T follicular helper cell (primary cell): ENCODE results near the gene CLDN19.

ENCODE experiments used
- DNase-seq: peaks from one replicate; pipeline ENCODE4 v3.0.0-alpha.2; 2020; ENCODE audit warnings: low read depth
- total RNA-seq, 2 experiments: gene quantifications; one replicate each; lab custom pipeline; 2026; lab: John Stamatoyannopoulos, UW

Gene CLDN19, protein sequence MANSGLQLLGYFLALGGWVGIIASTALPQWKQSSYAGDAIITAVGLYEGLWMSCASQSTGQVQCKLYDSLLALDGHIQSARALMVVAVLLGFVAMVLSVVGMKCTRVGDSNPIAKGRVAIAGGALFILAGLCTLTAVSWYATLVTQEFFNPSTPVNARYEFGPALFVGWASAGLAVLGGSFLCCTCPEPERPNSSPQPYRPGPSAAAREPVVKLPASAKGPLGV
- 0 reads per million in 2 experiments for total RNA-seq

DNA sequence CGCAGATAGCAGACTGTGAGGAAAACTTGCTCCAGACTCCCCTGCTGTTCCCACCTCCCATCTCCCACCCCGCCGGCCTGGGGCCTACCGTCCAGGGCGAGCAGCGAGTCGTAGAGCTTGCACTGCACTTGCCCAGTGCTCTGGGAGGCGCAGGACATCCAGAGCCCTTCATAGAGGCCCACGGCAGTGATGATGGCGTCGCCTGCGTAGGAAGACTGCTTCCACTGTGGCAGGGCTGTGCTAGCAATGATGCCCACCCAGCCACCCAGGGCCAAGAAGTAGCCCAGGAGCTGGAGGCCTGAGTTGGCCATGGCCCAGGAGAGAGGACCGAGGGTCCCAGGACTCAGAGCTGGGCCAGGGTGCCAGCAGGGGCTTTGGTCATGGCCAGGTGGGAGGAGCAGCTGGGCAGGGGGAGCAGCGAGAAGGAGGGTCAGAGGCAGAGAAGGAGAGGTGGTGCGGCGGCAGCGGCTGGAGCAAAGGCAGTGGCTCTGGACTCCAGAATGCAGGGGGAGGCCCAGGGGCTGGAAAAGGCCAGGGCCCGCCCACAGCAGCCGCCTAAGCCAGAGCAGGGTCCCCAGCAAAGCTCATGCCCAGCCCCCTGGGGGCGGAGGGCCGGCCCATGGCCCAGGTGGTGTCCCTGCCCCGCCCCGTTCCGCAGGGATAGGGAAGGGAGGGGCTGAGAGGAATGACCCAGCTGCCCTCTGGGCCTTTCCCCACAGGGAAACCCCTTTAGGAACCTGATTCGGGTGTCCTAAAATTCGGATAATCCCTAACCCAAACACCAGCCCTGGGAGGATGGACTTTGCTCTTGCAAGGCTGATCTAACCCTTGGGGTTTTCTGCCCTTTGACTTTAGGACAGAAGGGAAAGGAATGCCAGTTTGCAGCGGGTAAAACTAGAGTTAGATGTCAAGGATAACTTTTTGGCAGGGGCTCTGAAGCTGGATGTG, at the start of gene CLDN19:
Gene CLDN19 (minus strand): TSS at position 484 of the 948 bp plus-strand sequence. CDS start 173 bp downstream, at position 311.
- DNase-seq: no peak

DNA sequence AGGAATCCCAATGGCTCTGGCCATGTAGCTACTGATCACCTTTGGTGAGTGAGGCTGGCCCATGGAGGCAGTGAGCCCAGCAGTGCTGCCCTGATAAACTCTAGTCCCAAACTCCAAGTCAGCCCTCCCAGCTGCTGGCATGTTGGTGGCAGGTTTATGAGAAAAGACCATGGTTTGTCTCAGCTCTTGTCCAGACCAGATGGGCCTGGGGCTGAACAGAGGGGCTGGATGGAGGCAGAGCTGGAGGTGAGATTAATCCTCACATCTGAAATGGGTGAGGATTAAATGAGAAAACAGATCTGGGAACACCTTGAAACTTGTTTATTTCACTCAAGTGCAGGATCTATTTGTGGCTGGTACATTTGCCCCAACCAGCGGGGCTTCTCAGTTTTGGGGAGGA, 48.0 kb upstream of the CLDN19 start:
- DNase-seq: no peak

GRCh38 chr1:42786097-42786496, 46.1 kb upstream of the CLDN19 start:
- no peak for DNase-seq

- DNase-seq: peak; percentile 14
These were observed 45.1 kb upstream of the CLDN19 start, which contains the start of gene TMEM269 for GRCh38 chr1:42784946-42785693. Gene TMEM269, plus strand, starts transcription at chr1:42784991. Its CDS starts 4,903 bp downstream, at chr1:42789894.

GRCh38 chr1:42784547-42784945, 44.5 kb upstream of the CLDN19 start:
- DNase-seq: no peak

DNA sequence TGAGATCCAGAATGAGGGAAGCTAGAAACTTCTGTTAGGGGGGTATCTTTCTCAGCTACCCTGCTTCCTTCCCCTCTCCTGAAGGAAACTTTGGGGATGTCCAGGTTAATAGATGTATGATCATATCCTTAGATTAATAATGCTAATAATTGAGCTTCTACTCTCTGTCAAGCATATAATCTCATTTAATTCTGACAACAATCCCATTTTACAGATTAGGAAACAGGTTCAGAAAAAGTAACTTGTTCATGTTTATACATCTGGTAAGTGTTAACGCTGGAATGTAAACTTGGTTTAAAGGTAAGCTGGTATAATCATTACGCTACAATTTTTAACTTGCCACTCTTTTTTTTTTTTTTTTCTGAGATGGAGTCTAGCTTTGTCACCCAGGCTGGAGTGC, 43.1 kb upstream of the CLDN19 start:
- no peak for DNase-seq

GRCh38 chr1:42780176-42780575, 40.1 kb upstream of the CLDN19 start:
- no peak for DNase-seq

DNA sequence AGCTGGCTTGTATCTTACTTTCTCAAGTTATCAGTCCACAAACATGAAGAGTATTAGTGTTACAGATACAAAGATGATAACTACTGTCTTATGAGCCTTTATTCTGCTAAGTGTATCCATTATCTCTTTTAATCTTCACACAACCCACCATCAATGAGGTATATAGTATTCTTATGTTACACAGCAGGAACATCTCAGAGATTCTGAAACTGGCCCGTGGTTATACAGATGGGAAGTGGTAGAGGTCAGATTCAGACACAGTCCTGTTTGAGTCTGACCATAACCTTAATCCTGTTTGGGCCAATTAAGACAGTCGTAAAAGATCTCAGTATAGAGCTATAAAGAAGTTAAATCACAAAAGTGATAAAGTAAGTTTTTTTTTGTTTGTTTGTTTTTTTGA, 39.7 kb upstream of the CLDN19 start:
- DNase-seq: no peak

GRCh38 chr1:42777852-42778251, 37.8 kb upstream of the CLDN19 start:
- no peak for DNase-seq

- DNase-seq: no peak
These were observed 36.5 kb upstream of the CLDN19 start for GRCh38 chr1:42776502-42776901.

GRCh38 chr1:42774928-42775526, 35.0 kb upstream of the CLDN19 start:
- no peak for DNase-seq

GRCh38 chr1:42773420-42773819, 33.4 kb upstream of the CLDN19 start:
- DNase-seq: no peak

GRCh38 chr1:42769811-42770210, 29.8 kb upstream of the CLDN19 start:
- DNase-seq: no peak

DNA sequence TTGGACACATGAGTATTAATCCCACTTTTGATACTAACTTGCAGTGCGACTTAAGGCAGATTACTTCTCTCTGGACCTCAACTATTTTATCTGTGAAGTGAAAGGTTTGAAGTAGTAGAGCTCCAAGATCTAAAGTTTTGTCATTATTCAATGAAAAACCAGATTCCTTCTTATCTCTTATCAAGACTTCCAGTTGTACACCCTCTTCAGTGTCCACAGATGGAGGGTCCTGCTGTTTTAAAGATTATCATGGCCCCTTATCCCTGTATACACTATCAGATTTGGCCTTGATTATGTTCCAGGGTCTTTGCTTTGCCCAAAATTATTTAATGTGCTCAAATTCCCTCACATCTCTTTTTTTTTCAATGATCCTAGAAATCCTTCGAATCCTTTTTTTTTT, 28.1 kb upstream of the CLDN19 start:
- no peak for DNase-seq

DNA sequence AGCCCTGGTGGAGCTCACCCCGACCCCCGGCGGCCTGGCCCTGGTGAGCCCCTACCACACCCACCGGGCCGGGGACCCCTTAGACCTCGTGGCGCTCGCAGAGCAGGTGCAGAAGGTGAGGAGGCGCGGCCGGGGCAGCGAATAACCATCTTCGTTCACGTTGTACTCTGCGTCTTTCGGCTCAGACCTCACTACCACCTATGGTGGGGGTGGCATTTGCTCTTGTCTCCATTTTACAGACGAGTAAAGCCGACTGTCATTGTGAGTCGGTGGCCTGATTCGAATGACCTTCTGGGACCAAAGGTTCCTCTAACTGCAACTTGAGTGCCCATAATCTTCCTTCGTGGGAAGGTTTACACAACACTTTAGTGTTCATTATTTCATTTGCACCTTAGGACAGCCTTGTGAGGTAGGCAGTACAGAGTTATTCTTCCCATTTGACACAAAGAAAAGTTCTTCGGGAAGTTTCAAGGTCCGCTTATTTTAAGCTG, 27.5 kb upstream of the CLDN19 start:
- no peak for DNase-seq

- peak; percentile 100 for DNase-seq
These were observed 26.9 kb upstream of the CLDN19 start, which contains the start of the genes C1orf50 and P3H1 for GRCh38 chr1:42766741-42767509. Gene C1orf50, plus strand, starts transcription at chr1:42767249. Its CDS starts 63 bp downstream, at chr1:42767312. Gene P3H1, minus strand, starts transcription at chr1:42767028. Its CDS starts 57 bp downstream, at chr1:42766971.

DNA sequence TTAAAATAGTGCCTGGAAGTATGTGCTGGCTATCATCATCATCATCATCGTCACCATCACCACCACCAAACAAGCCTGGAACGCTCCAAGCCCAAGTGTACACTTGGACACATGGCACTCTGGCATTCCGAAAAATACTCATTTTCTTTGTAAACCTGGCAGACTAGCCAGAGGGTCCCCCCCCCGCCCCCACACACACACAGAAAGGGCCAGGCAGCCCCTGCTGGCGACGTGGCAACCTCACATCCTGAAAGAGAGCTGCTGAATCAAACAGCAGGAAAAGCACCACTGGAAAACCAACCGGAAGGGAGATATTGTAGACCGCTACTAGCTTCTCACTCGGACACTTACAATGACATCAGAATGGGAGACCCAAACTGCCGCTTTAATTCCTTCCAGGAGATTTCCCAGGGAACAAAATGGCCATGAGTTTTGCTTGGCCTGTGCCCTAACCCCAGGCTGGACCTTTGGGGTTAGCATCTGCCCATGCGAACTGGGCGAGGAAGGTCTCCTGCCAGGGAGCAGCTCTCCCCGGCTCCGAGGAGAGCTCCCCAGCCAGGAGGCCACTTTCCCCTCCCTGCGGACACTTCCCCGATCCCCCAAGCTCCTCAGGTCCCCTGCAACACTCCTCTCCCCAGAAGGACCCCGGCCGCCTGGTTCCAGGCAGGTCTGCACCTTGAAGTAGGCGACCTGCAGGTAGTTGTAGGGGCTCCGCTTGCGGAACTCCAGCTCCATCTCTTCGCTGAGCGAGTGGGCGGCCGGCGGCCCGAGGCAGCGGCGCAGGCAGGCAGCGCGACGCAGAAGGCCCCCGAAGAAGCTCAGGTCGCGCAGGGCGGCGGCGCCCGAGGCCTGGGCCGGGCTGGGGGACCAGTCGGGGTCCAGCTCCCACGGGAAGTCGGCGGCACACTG, 26.1 kb upstream of the CLDN19 start:
- peak; percentile 10 for DNase-seq

GRCh38 chr1:42765269-42765668, 25.2 kb upstream of the CLDN19 start:
- no peak for DNase-seq

DNA sequence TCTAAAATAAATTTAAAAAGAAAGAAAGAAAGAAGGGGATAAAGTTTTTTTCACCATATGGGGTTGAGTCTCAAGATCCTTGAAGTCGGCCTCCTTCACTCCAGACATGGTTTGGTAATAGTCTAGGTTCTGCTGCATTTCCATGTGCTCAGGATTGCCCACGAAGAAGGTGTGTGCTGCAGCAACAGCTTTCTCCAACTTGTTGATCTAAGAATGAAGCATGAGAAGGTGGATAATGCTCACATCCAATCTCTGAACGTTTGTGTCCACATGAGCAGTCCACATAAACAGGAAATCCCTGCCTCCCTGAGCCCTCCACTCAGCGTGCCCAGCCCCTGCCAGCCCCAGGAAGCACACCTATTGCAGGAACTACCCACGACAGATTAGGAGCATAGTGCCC, 22.2 kb upstream of the CLDN19 start:
- DNase-seq: no peak

- DNase-seq: no peak
These were observed 21.5 kb upstream of the CLDN19 start for GRCh38 chr1:42761567-42761966.
